Mammary microvascular endothelial cell (primary cell): ENCODE results near the gene PLA2G4F. TPM values are rescaled to one million over a fixed set of nuclear protein-coding genes. Genes with fewer than 3 reads are reported as not detected.

Experiments
- total RNA-seq: library from RNA; depleted of rRNA; stranded (reverse); fragments of >200 nt; gene quantifications from 2 replicates; pipeline ENCODE4 v1.2.3, GENCODE V29; 2015

PLA2G4F gene
- total RNA-seq = not detected in 2 replicates

GRCh38 chr15:42156243-42156922 lies at the start of gene PLA2G4F:
Gene PLA2G4F (minus strand): TSS chr15:42156636. CDS start chr15:42156549, 87 bp downstream.

GRCh38 chr15:42094512-42094963 lies 61.9 kb downstream of the PLA2G4F start, which contains the start of gene PLA2G4D:
Gene PLA2G4D (minus strand): TSS chr15:42094562. CDS start chr15:42094459, 103 bp downstream.

Other genes starting within 250 kb of the PLA2G4F start
- gene EHD4, start 184.1 kb downstream of the PLA2G4F start, total RNA-seq = 132 and 144 TPM in 2 replicates
- not detected in 2 replicates for gene PLA2G4E, start 135.6 kb downstream of the PLA2G4F start, total RNA-seq
- not detected in 2 replicates for gene PLA2G4D, start 62.1 kb downstream of the PLA2G4F start, total RNA-seq
- 30.4 and 37.0 TPM in 2 replicates for gene VPS39, start 51.7 kb upstream of the PLA2G4F start, total RNA-seq
- gene GANC, start 116.6 kb upstream of the PLA2G4F start, total RNA-seq = 14.7 and 20.2 TPM in 2 replicates
- gene TMEM87A, start 116.8 kb upstream of the PLA2G4F start, total RNA-seq = 30.5 and 35.0 TPM in 2 replicates
- gene CAPN3, start 202.9 kb upstream of the PLA2G4F start, total RNA-seq = 0.54 and 0.67 TPM in 2 replicates